Panc1 (cell line): ENCODE data around the gene KIF21A. TPM values are rescaled to one million over a fixed set of nuclear protein-coding genes. Genes with fewer than 3 reads are reported as not detected.

Source experiments
- ATAC-seq: fragments of 200-7000 bp; cut with Tn5 transposase; 2 replicates; pipeline ENCODE4 v1.9.1; 2020; ENCODE audit warnings: mild to moderate bottlenecking, moderate library complexity
- BruUV-seq: library from RNA; stranded (reverse); fragments of 400-500 nt; replicated peaks from 2 replicates; lab custom pipeline; 2021; lab: Mats Ljungman, UMichigan
- CTCF ChIA-PET: fragments of 300-600 bp; sonication (Branson Sonifier 250); formaldehyde crosslinking; loops from one replicate; lab custom pipeline; 2022; ENCODE audit warnings: antibody characterized with exemption; lab: Charles Lee
- POLR2A ChIA-PET: fragments of 300-600 bp; sonication (Branson Sonifier 250); formaldehyde crosslinking; loops from one replicate; lab custom pipeline; 2022; ENCODE audit warnings: antibody characterized with exemption; lab: Charles Lee
- DNase-seq: peaks from one replicate; pipeline ENCODE4 v3.0.0-alpha.2; 2010; ENCODE audit warnings: low read depth, low spot score
- H3K27ac ChIP-seq: 2 replicates; pipeline ENCODE4 v1.5.1; 2011; ENCODE audit warnings: mild to moderate bottlenecking, low read length, inconsistent platforms
- H3K27me3 ChIP-seq: fragments of 200-500 bp; sonication (Bioruptor generic); 2 replicates; pipeline ENCODE4 v1.6.0; 2014; ENCODE audit warnings: low read length, inconsistent platforms; ENCODE audit not compliant: control insufficient read depth, insufficient read depth
- H3K36me3 ChIP-seq: fragments of 200-500 bp; sonication (Bioruptor generic); 2 replicates; pipeline ENCODE4 v1.5.1; 2014; ENCODE audit warnings: inconsistent platforms, mild to moderate bottlenecking, low read length, moderate library complexity; ENCODE audit not compliant: control insufficient read depth, insufficient read depth
- H3K4me1 ChIP-seq: 2 replicates; pipeline ENCODE4 v1.5.1; 2011; ENCODE audit warnings: inconsistent platforms, mild to moderate bottlenecking, low read length, moderate library complexity; ENCODE audit not compliant: control insufficient read depth, insufficient read depth
- H3K4me3 ChIP-seq, 2 experiments: 2 replicates each; pipeline ENCODE4 v1.5.1; 2011 to 2012; ENCODE audit warnings: low read depth in 2 of 2, low read length in 2 of 2, mild to moderate bottlenecking in 2 of 2, inconsistent platforms in 1 of 2, moderate library complexity in 1 of 2
- H3K9me3 ChIP-seq: fragments of 200-500 bp; sonication (Bioruptor generic); 2 replicates; pipeline ENCODE4 v1.5.1; 2014; ENCODE audit warnings: low read depth, mild to moderate bottlenecking, inconsistent platforms, low read length, moderate library complexity; ENCODE audit not compliant: control insufficient read depth, insufficient read depth
- POLR2AphosphoS5 ChIP-seq: IDR thresholded peaks from 2 replicates; pipeline ENCODE4 v1.6.1; 2012; ENCODE audit warnings: mild to moderate bottlenecking, low read depth, low read length, moderate library complexity
- SIN3A ChIP-seq: IDR thresholded peaks from 2 replicates; pipeline ENCODE4 v1.6.1; 2012; ENCODE audit warnings: low read depth, mild to moderate bottlenecking, low read length, moderate library complexity, borderline replicate concordance; ENCODE audit not compliant: insufficient read depth
- TCF7L2 ChIP-seq: IDR thresholded peaks from 2 replicates; pipeline ENCODE4 v1.6.1; 2011; ENCODE audit warnings: mild to moderate bottlenecking, low read depth, low read length, inconsistent platforms
- in situ Hi-C: cut with HindIII; loops from 2 replicates; pipeline ENCODE4 v1.10.0; 2016; ENCODE audit warnings: low sequenced_read_pairs, low pct_unique_long_range_greater_than_20kb
- intact Hi-C: fragments of 100-400 bp; cut with micrococcal nuclease; formaldehyde crosslinking; loops from one replicate; pipeline ENCODE4 v1.10.0; 2022; ENCODE audit not compliant: unreplicated experiment
- total RNA-seq: library from RNA; stranded (reverse); gene quantifications from one replicate; pipeline ENCODE4 v1.2.1, GENCODE V29; 2021; ENCODE audit not compliant: unreplicated experiment
- TF ChIP-seq, protein P1 (sequence below): fragments of 450-650 bp; IDR thresholded peaks from 2 replicates; pipeline ENCODE4 v1.5.1; 2017; ENCODE audit warnings: mild to moderate bottlenecking
- TF ChIP-seq, protein P2 (sequence below), 2 experiments: IDR thresholded peaks; 2 replicates each; pipeline ENCODE4 v1.6.1; 2011 to 2012; ENCODE audit warnings: low read depth in 2 of 2, control low read depth in 1 of 2, low read length in 1 of 2, mild to moderate bottlenecking in 1 of 2, moderate library complexity in 1 of 2; ENCODE audit not compliant: insufficient read depth in 1 of 2

The KIF21A gene
- total RNA-seq, 1 experiment from 2014 or later = 25.6 TPM

DNA sequence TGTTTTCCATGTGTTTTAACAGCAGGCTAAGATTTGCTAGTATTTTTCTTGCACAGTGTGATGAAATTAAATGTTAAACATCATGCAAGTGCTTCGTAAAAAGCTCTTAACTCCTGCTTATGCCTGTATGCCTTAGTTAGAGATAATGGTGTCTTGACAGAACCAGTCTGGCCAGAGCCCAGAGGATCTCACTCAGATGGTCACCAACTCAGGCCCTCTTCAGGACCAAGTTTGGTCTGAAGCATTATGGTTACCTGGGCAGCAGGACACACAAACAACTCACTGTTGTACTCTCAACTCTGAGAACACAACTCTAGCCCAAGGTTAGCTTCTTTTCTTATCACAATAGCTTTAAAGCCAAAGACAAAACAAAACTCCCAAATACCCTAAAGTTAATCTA is 115.4 kb downstream of the KIF21A start:
- H3K36me3 ChIP-seq = peaks cover 10% of the 10 kb centered on the region
- intact Hi-C loops = loop anchor here (10.0 kb wide), 1 partner anchor 287 kb away; the partner anchor contains the start of gene ABCD2
- POLR2A ChIA-PET = no interaction called here

DNA sequence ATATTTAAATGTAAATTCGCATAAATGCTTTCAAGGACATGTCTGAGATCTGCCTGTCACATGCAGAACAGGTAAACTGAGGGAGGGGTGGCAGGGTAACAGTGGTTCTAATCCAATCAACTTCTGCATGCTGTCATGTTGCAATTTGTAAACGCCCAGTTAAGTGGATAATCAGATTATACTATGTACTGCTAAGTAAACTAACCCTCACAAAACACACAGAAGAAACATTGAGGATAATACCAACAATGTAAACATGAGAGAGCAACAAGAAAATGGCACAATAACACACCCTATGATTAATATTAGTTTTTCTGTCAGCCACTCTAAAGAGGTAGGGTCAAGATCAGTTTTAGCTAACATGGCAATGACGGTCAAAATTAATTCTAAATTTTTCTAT is 123.7 kb downstream of the KIF21A start:
- ATAC-seq = no peak
- Histone ChIP-seq H3K4me1 (no peaks in the 10 kb centered on the region), H3K4me3 (no peak overlapping the region), H3K27me3 (no peaks in the 10 kb centered on the region), H3K9me3 (no peaks in the 10 kb centered on the region), H3K27ac (no peak overlapping the region), H3K36me3 (no peaks in the 10 kb centered on the region; the same call in none of the 2 replicates)
- in situ Hi-C loops = no loop called here
- ChIA-PET POLR2A (no interaction called here), CTCF (no interaction called here)
- TF ChIP-seq SIN3A (no peak), TCF7L2 (no peak), POLR2AphosphoS5 (no peak)
- TF ChIP-seq, protein P1, sequence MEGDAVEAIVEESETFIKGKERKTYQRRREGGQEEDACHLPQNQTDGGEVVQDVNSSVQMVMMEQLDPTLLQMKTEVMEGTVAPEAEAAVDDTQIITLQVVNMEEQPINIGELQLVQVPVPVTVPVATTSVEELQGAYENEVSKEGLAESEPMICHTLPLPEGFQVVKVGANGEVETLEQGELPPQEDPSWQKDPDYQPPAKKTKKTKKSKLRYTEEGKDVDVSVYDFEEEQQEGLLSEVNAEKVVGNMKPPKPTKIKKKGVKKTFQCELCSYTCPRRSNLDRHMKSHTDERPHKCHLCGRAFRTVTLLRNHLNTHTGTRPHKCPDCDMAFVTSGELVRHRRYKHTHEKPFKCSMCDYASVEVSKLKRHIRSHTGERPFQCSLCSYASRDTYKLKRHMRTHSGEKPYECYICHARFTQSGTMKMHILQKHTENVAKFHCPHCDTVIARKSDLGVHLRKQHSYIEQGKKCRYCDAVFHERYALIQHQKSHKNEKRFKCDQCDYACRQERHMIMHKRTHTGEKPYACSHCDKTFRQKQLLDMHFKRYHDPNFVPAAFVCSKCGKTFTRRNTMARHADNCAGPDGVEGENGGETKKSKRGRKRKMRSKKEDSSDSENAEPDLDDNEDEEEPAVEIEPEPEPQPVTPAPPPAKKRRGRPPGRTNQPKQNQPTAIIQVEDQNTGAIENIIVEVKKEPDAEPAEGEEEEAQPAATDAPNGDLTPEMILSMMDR = no peak
- TF ChIP-seq, protein P2, sequence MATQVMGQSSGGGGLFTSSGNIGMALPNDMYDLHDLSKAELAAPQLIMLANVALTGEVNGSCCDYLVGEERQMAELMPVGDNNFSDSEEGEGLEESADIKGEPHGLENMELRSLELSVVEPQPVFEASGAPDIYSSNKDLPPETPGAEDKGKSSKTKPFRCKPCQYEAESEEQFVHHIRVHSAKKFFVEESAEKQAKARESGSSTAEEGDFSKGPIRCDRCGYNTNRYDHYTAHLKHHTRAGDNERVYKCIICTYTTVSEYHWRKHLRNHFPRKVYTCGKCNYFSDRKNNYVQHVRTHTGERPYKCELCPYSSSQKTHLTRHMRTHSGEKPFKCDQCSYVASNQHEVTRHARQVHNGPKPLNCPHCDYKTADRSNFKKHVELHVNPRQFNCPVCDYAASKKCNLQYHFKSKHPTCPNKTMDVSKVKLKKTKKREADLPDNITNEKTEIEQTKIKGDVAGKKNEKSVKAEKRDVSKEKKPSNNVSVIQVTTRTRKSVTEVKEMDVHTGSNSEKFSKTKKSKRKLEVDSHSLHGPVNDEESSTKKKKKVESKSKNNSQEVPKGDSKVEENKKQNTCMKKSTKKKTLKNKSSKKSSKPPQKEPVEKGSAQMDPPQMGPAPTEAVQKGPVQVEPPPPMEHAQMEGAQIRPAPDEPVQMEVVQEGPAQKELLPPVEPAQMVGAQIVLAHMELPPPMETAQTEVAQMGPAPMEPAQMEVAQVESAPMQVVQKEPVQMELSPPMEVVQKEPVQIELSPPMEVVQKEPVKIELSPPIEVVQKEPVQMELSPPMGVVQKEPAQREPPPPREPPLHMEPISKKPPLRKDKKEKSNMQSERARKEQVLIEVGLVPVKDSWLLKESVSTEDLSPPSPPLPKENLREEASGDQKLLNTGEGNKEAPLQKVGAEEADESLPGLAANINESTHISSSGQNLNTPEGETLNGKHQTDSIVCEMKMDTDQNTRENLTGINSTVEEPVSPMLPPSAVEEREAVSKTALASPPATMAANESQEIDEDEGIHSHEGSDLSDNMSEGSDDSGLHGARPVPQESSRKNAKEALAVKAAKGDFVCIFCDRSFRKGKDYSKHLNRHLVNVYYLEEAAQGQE (IDR thresholded peaks at IDR 0.05; ENCODE audit: insufficient read depth in 1 of 2, low read depth in 2 of 2, low read length in 1 of 2) = no peak
- intact Hi-C loops = loop anchor here (10.0 kb wide), 1 partner anchor 376 kb away; no protein-coding TSS in a partner anchor
- DNase-seq = no peak
- no TSS peak for BruUV-seq

More for the DNA sequence above, 115.4 kb downstream of the KIF21A start:
- no peak overlapping the region for H3K4me3 ChIP-seq
- BruUV-seq = no TSS peak
- no peak for DNase-seq
- no peaks in the 10 kb centered on the region for H3K27me3 ChIP-seq
- H3K27ac ChIP-seq = no peak overlapping the region
- CTCF ChIA-PET = no interaction called here
- no peaks in the 10 kb centered on the region for H3K9me3 ChIP-seq
- no peaks in the 10 kb centered on the region for H3K4me1 ChIP-seq
- no peak for TF ChIP-seq SIN3A
- TF ChIP-seq, protein P1 = no peak
- no peak for TF ChIP-seq POLR2AphosphoS5
- TF ChIP-seq, protein P2 (IDR thresholded peaks at IDR 0.05; ENCODE audit: insufficient read depth in 1 of 2, low read depth in 2 of 2, low read length in 1 of 2) = no peak
- TF ChIP-seq TCF7L2 = no peak
- in situ Hi-C loops = no loop called here
- ATAC-seq = no peak
